ENCODE data around the gene XPO6. TPM values are rescaled to one million over a fixed set of nuclear protein-coding genes. Genes with fewer than 3 reads are reported as not detected.
A peak's percentile ranks its signal among the peaks of the same experiment; 100 is the strongest.

XPO6 gene
- total RNA-seq, 1 experiment from 2014 or later, result 124 TPM

GRCh38 chr16:28063591-28064061 is 148.1 kb downstream of the XPO6 start, which contains the start of gene GSG1L:
Gene GSG1L (minus strand): TSS chr16:28063714. CDS start chr16:28063424, 290 bp downstream.
- no peak within 1 kb of the TSS for H3K18ac ChIP-seq (ENCODE audit: insufficient read length, low read depth, low read length)
- H4K91ac ChIP-seq (ENCODE audit: insufficient read length, low read depth, low read length), result no peak within 1 kb of the TSS
- H3K79me1 ChIP-seq (ENCODE audit: insufficient read depth, low read depth, low read length, poor library complexity, severe bottlenecking), result no peaks in the 10 kb centered on the region
- Mint-ChIP-seq H3K9me3 (no peaks in the 10 kb centered on the region), H3K36me3 (ENCODE audit: insufficient read depth in 1 of 3, low read depth in 3 of 3) (no peaks in the 10 kb centered on the region), H3K27ac (no peak within 1 kb of the TSS), H3K4me3 (peak within 1 kb of the TSS; percentile 56 to 74), H3K27me3 (ENCODE audit: low read depth) (peaks cover 74% of the 10 kb centered on the region), H3K4me1 (peaks cover 2 to 5% of the 10 kb centered on the region in 2 experiments; a peak in 3 of 4 replicates)
- H3K9ac ChIP-seq (ENCODE audit: extremely low read depth, insufficient read length, low read length), result no peak within 1 kb of the TSS
- TF ChIP-seq CTCF (conservative IDR thresholded peaks at IDR 0.05), result peak; percentile 23; the same call in 2 of the 3 replicates
- H2AFZ ChIP-seq (ENCODE audit: low read length), result no peak within 1 kb of the TSS
- no CpG with 5 or more reads among the region's 54 CpGs for whole genome bisulfite sequencing (ENCODE audit: extremely low coverage, insufficient read length, low lambda C conversion rate)
- no peaks in the 10 kb centered on the region for H4K20me1 ChIP-seq (ENCODE audit: control insufficient read depth, insufficient read depth, insufficient read length)
- no peaks in the 10 kb centered on the region for H3K79me2 ChIP-seq (ENCODE audit: insufficient read depth, low read length)
- no peak within 1 kb of the TSS for H3K27ac ChIP-seq (ENCODE audit: insufficient read length, low read depth, low read length)
- no peak within 1 kb of the TSS for H2AK5ac ChIP-seq (ENCODE audit: insufficient read length, low read length)
- no peaks in the 10 kb centered on the region for H3K4me1 ChIP-seq (ENCODE audit: insufficient read depth, low read length)
- no peak within 1 kb of the TSS for H2BK120ac ChIP-seq (ENCODE audit: low read depth, low read length, poor library complexity, severe bottlenecking)
- DNase-seq, result no peak
- no peak within 1 kb of the TSS; the same call in 1 of the 2 replicates for H3K14ac ChIP-seq (ENCODE audit: insufficient read depth, low read length)
- H3T11ph ChIP-seq (ENCODE audit: low read length), result no peak within 1 kb of the TSS
- no peak within 1 kb of the TSS for H2BK20ac ChIP-seq (ENCODE audit: low read depth, low read length, poor library complexity, severe bottlenecking)
- H3K27me3 ChIP-seq (ENCODE audit: insufficient read depth, low read length), result peaks cover 18% of the 10 kb centered on the region; the same call in 1 of the 2 replicates
- H3K9me3 ChIP-seq (ENCODE audit: control insufficient read depth, low read depth, low read length), result no peaks in the 10 kb centered on the region
- H3K4ac ChIP-seq (ENCODE audit: low read depth, low read length), result no peak within 1 kb of the TSS
- H2BK12ac ChIP-seq (ENCODE audit: insufficient read length, low read depth, low read length), result no peak within 1 kb of the TSS
- peak within 1 kb of the TSS; percentile 31 for H3K4me2 ChIP-seq (ENCODE audit: insufficient read depth, insufficient read length, low read length)
- no peak within 1 kb of the TSS for H2BK5ac ChIP-seq (ENCODE audit: insufficient read length, low read length)
- H3K56ac ChIP-seq (ENCODE audit: insufficient read length, low read depth, low read length), result no peak within 1 kb of the TSS
- H4K8ac ChIP-seq (replicated peaks; ENCODE audit: insufficient read length, low read depth, low read length), result no peak within 1 kb of the TSS
- no peak within 1 kb of the TSS for H3K23ac ChIP-seq (ENCODE audit: insufficient read length, low read depth, low read length)
- H3K23me2 ChIP-seq (ENCODE audit: insufficient read length, low read depth, low read length, poor library complexity, severe bottlenecking), result peaks cover 5% of the 10 kb centered on the region
- no peak within 1 kb of the TSS for H2BK15ac ChIP-seq (ENCODE audit: low read depth, low read length)
- no peak within 1 kb of the TSS for H4K5ac ChIP-seq (ENCODE audit: insufficient read length, low read depth, low read length)

Measured in H9 (cell line).